ENCODE data around the gene GTPBP10.

DNA sequence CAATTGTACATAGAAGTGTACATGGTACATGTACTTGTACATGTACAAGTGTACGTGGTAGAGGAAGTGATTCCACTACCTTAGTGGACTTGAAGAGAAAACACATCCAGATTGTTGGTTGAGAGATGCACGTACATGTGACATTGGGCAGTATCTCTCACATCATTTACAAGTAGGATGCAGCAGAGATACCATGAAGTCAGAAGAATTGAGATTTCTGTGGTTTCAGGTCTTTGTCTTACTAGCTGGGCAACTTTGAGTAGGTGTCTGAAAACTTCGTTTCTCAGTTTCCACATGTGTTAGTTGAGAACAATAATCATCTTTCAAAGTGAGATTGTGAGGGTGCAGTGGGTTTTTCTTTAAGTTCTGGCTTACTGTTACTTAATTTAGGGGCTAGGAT lies 78.2 kb downstream of the GTPBP10 start:
- TF ChIP-seq, protein P1, sequence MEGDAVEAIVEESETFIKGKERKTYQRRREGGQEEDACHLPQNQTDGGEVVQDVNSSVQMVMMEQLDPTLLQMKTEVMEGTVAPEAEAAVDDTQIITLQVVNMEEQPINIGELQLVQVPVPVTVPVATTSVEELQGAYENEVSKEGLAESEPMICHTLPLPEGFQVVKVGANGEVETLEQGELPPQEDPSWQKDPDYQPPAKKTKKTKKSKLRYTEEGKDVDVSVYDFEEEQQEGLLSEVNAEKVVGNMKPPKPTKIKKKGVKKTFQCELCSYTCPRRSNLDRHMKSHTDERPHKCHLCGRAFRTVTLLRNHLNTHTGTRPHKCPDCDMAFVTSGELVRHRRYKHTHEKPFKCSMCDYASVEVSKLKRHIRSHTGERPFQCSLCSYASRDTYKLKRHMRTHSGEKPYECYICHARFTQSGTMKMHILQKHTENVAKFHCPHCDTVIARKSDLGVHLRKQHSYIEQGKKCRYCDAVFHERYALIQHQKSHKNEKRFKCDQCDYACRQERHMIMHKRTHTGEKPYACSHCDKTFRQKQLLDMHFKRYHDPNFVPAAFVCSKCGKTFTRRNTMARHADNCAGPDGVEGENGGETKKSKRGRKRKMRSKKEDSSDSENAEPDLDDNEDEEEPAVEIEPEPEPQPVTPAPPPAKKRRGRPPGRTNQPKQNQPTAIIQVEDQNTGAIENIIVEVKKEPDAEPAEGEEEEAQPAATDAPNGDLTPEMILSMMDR (IDR thresholded peaks at IDR 0.05), result no peak
- TF ChIP-seq EZH2 (IDR thresholded peaks at IDR 0.05; ENCODE audit: borderline replicate concordance, insufficient read depth, low read depth, low read length, poor library complexity, severe bottlenecking), result no peak
